Kidney (tissue), 14 donors: ENCODE measurements around the gene ABHD16B. TPM values are rescaled to one million over a fixed set of nuclear protein-coding genes. Genes with fewer than 3 reads are reported as not detected.

Source experiments
- DNase-seq, 5 donors: peaks; one replicate each; pipeline ENCODE4 v3.0.0-alpha.2; 2013 to 2020
- FAIRE-seq: peaks from 2 replicates; lab custom pipeline; 2012; peaks lifted over from hg19 to GRCh38; lab: Jason Lieb, UNC
- H3K27ac ChIP-seq, 2 donors: one replicate each; pipeline ENCODE4 v1.7.0; 2013; ENCODE audit warnings: low read depth in 2 of 2, low read length in 2 of 2, inconsistent platforms in 1 of 2
- H3K27me3 ChIP-seq: one replicate; pipeline ENCODE4 v1.7.1; 2013; ENCODE audit warnings: low read length, inconsistent platforms; ENCODE audit not compliant: control insufficient read depth, insufficient read depth
- H3K36me3 ChIP-seq, 3 donors: one replicate each; pipeline versions ENCODE4 v1.7.0 to v1.7.1; 2013; ENCODE audit warnings: low read length in 3 of 3, control low read depth in 1 of 3, inconsistent platforms in 1 of 3; ENCODE audit not compliant: insufficient read depth in 3 of 3, control insufficient read depth in 2 of 3
- H3K4me1 ChIP-seq, 3 donors: one replicate each; pipeline versions ENCODE4 v1.7.0 to v1.7.1; 2013; ENCODE audit warnings: low read length in 3 of 3, inconsistent platforms in 1 of 3, low read depth in 1 of 3; ENCODE audit not compliant: control insufficient read depth in 2 of 3, insufficient read depth in 2 of 3
- H3K4me3 ChIP-seq, 3 donors: one replicate each; pipeline versions ENCODE4 v1.7.0 to v1.8.1; 2013; ENCODE audit warnings: low read length in 3 of 3, control low read depth in 1 of 3, inconsistent platforms in 1 of 3
- H3K9ac ChIP-seq, 3 donors: one replicate each; pipeline versions ENCODE4 v1.7.0 to v1.7.1; 2013; ENCODE audit warnings: low read length in 3 of 3, control low read depth in 1 of 3, inconsistent platforms in 1 of 3
- H3K9me3 ChIP-seq, 3 donors: one replicate each; pipeline versions ENCODE4 v1.7.0 to v1.7.1; 2013; ENCODE audit warnings: low read length in 3 of 3, control low read depth in 1 of 3, inconsistent platforms in 1 of 3; ENCODE audit not compliant: control insufficient read depth in 2 of 3, insufficient read depth in 1 of 3
- intact Hi-C: fragments of 100-400 bp; cut with DNase I; formaldehyde crosslinking; loops from one replicate; pipeline ENCODE4 v1.11.1; 2022
- polyA plus RNA-seq: library from polyadenylated mRNA; stranded (reverse); fragments of 350-450 nt; fragmentation: Illumina TruSeq; extraction: RNeasy Lipid Tissue Mini Kit (QIAGEN cat#74804); gene quantifications from one replicate; pipeline ENCODE4 v1.2.3, GENCODE V29; 2014; ENCODE audit warnings: low read depth, low replicate concordance; ENCODE audit not compliant: insufficient read depth
- total RNA-seq: library from RNA; stranded (reverse); fragmentation: NEBNext Ultra II Directional; extraction: Animal tissue kit (Norgen Biotek cat#: 25700); gene quantifications from one replicate; pipeline ENCODE4 v1.2.1, GENCODE V29; 2021
- TF ChIP-seq, protein P1 (sequence below): IDR thresholded peaks from 3 replicates; pipeline ENCODE4 v1.5.1; 2012; ENCODE audit warnings: mild to moderate bottlenecking, moderate library complexity, borderline replicate concordance; ENCODE audit not compliant: insufficient read depth; ENCODE audit errors: extremely low read depth
- donor health status: control.
- donor health status: control.
- donor health status: control.
- donor health status: control.
- donor health status: control.
- donor health status: DM: yes; HTN: yes; CAD: no.
- donor health status: Normal renal cell carcinoma (clear cell type).

Gene ABHD16B
- total and polyA plus RNA-seq, 2 donors from 2014 or later: not detected

- TF ChIP-seq, protein P1, sequence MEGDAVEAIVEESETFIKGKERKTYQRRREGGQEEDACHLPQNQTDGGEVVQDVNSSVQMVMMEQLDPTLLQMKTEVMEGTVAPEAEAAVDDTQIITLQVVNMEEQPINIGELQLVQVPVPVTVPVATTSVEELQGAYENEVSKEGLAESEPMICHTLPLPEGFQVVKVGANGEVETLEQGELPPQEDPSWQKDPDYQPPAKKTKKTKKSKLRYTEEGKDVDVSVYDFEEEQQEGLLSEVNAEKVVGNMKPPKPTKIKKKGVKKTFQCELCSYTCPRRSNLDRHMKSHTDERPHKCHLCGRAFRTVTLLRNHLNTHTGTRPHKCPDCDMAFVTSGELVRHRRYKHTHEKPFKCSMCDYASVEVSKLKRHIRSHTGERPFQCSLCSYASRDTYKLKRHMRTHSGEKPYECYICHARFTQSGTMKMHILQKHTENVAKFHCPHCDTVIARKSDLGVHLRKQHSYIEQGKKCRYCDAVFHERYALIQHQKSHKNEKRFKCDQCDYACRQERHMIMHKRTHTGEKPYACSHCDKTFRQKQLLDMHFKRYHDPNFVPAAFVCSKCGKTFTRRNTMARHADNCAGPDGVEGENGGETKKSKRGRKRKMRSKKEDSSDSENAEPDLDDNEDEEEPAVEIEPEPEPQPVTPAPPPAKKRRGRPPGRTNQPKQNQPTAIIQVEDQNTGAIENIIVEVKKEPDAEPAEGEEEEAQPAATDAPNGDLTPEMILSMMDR: no peak
- intact Hi-C loops: no loop called here
- Histone ChIP-seq H3K4me1 (peaks cover 0 to 18% (median 0%) of the 10 kb centered on the region in 3 donors), H3K9me3 (no peaks in the 10 kb centered on the region), H3K27ac (no peak overlapping the region), H3K36me3 (peaks cover 0 to 13% (median 12%) of the 10 kb centered on the region in 3 donors), H3K9ac (peak overlapping the region in 1 of 3 donors; percentile 12), H3K4me3 (peak overlapping the region; percentile 53 to 68 (median 65)), H3K27me3 (no peaks in the 10 kb centered on the region)
- FAIRE-seq (no peak), DNase-seq (peak in 1 of 5 donors; percentile 51)
Measured at GRCh38 chr20:63893999-63894357, 32.7 kb downstream of the ABHD16B start.

- peak within 1 kb of the TSS; percentile 53 to 66 for H3K27ac ChIP-seq
- H3K9ac ChIP-seq: peak within 1 kb of the TSS; percentile 30 to 53 (median 47)
- H3K4me1 ChIP-seq: peaks cover 0 to 18% (median 0%) of the 10 kb centered on the region in 3 donors
- TF ChIP-seq, protein P1: no peak
- FAIRE-seq (no peak), DNase-seq (peak; percentile 95 to 99 (median 97))
- no peaks in the 10 kb centered on the region for H3K27me3 ChIP-seq
- intact Hi-C loops: no loop called here
- peak within 1 kb of the TSS; percentile 60 to 69 (median 68) for H3K4me3 ChIP-seq
- H3K9me3 ChIP-seq: no peaks in the 10 kb centered on the region
- peaks cover 0 to 7% (median 7%) of the 10 kb centered on the region in 3 donors for H3K36me3 ChIP-seq
Measured at GRCh38 chr20:63894358-63895201, 33.3 kb downstream of the ABHD16B start, which contains the start of gene DNAJC5. Gene DNAJC5 (plus strand): TSS chr20:63895126. CDS start chr20:63928346, 33,220 bp downstream.

- no peaks in the 10 kb centered on the region for H3K9me3 ChIP-seq
- DNase-seq (peak in 2 of 5 donors; percentile 47 to 58), FAIRE-seq (no peak)
- intact Hi-C loops: no loop called here
- peaks cover 0 to 18% (median 0%) of the 10 kb centered on the region in 3 donors for H3K4me1 ChIP-seq
- H3K27me3 ChIP-seq: no peaks in the 10 kb centered on the region
- H3K4me3 ChIP-seq: peak overlapping the region; percentile 60 to 69 (median 64)
- peaks cover 0 to 6% (median 0%) of the 10 kb centered on the region in 3 donors for H3K36me3 ChIP-seq
- H3K9ac ChIP-seq: peak overlapping the region; percentile 30 to 53 (median 47)
- peak overlapping the region; percentile 16 to 66 for H3K27ac ChIP-seq
- TF ChIP-seq, protein P1: no peak
Measured at GRCh38 chr20:63895202-63895951, 34.1 kb downstream of the ABHD16B start.
